Activated B cell treated with CpG ODN at 0.5 μM for 24 hours (primary cell): ENCODE results near the gene CALCOCO1. TPM values are rescaled to one million over a fixed set of nuclear protein-coding genes. Genes with fewer than 3 reads are reported as not detected.
A peak's percentile ranks its signal among the peaks of the same experiment; 100 is the strongest.

Experiments used
- ATAC-seq: fragments of 200-7000 bp; cut with Tn5 transposase; one replicate; pipeline ENCODE4 v1.10.0; 2021; ENCODE audit warnings: low read depth, mild to moderate bottlenecking, moderate library complexity
- CTCF ChIA-PET: fragments of 350-600 bp; sonication (Branson Sonifier 250); formaldehyde crosslinking; loops from one replicate; lab custom pipeline; 2021; ENCODE audit warnings: antibody characterized with exemption; lab: Charles Lee
- POLR2A ChIA-PET: fragments of 350-600 bp; sonication (Branson Sonifier 250); formaldehyde crosslinking; loops from one replicate; lab custom pipeline; 2021; ENCODE audit warnings: antibody characterized with exemption; lab: Charles Lee
- DNase-seq: peaks from one replicate; pipeline ENCODE4 v3.0.0; 2022
- H3K27ac Mint-ChIP-seq: one replicate; pipeline ENCODE4 v1.8.0; 2020; ENCODE audit warnings: mixed read lengths
- H3K27me3 Mint-ChIP-seq: one replicate; pipeline ENCODE4 v1.8.0; 2021; ENCODE audit warnings: mixed read lengths
- H3K36me3 Mint-ChIP-seq: one replicate; pipeline ENCODE4 v1.8.0; 2021; ENCODE audit warnings: low read depth, mixed read lengths
- H3K4me1 Mint-ChIP-seq: one replicate; pipeline ENCODE4 v1.8.0; 2021; ENCODE audit warnings: mixed read lengths
- H3K4me3 Mint-ChIP-seq: one replicate; pipeline ENCODE4 v1.8.0; 2020; ENCODE audit warnings: mild to moderate bottlenecking, mixed read lengths
- H3K9me3 Mint-ChIP-seq: one replicate; pipeline ENCODE4 v1.8.0; 2020; ENCODE audit warnings: mixed read lengths
- intact Hi-C: fragments of 100-400 bp; cut with micrococcal nuclease; formaldehyde crosslinking; loops from one replicate; pipeline ENCODE4 v1.15.1; 2024
- total RNA-seq: library from RNA; stranded (reverse); gene quantifications from 2 replicates; pipeline ENCODE4 v1.2.3, GENCODE V29; 2022
- TF ChIP-seq, protein P1 (sequence below): fragments of 200-600 bp; IDR thresholded peaks from one replicate; pipeline ENCODE4 v1.8.0; 2022; ENCODE audit warnings: antibody characterized with exemption, mild to moderate bottlenecking

The CALCOCO1 gene
- total RNA-seq, 1 donor from 2014 or later: 59.5 TPM

DNA sequence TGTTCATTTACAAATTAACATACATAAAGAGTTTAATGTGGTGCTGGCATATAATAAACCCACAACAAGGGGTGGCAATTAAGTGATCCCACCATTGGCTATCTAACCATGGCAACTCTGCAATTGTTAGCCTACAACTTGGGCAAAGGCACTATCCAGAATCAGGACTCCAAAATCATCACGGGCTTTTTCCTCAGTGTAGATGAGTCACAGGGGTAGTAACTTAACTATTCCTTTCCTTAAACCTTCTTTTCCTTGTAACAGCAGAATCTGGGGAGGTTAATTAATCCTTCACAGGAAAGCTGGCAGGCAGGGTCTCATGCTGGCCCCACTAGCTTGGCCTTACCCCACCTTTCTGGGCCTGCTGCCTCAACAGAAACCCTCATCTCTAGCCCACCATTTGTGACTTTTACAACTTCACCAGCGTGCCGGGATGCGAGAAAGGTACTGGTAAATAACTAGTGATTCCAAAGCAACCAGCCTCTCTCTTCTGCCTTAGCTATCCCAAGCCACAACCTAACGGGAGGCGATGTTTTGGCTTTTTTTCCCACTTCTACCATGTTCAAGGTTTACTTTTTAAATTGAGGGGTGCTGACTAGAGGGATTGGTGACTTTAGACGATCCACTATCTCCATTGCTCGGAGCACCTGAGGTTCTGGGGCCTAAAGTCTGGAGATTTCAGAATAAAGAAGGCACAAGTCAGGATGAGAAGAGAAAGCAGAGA, 52.1 kb downstream of the CALCOCO1 start:
- TF ChIP-seq, protein P1, sequence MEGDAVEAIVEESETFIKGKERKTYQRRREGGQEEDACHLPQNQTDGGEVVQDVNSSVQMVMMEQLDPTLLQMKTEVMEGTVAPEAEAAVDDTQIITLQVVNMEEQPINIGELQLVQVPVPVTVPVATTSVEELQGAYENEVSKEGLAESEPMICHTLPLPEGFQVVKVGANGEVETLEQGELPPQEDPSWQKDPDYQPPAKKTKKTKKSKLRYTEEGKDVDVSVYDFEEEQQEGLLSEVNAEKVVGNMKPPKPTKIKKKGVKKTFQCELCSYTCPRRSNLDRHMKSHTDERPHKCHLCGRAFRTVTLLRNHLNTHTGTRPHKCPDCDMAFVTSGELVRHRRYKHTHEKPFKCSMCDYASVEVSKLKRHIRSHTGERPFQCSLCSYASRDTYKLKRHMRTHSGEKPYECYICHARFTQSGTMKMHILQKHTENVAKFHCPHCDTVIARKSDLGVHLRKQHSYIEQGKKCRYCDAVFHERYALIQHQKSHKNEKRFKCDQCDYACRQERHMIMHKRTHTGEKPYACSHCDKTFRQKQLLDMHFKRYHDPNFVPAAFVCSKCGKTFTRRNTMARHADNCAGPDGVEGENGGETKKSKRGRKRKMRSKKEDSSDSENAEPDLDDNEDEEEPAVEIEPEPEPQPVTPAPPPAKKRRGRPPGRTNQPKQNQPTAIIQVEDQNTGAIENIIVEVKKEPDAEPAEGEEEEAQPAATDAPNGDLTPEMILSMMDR: no peak
- ChIA-PET CTCF (interaction anchor here (0.6 to 4.8 kb wide), 13 partner anchors 23 to 136 kb away, joined by 3 to 79 read pairs (median 4); partner anchors contain the start of genes ATF7 and CALCOCO1), POLR2A (interaction anchor here (0.6 to 2.8 kb wide), 20 partner anchors 8 to 669 kb away, joined by 3 to 33 read pairs (median 4); partner anchors contain the start of genes AAAS, ATF7, CALCOCO1 and CISTR)
- Mint-ChIP-seq H3K9me3 (no peaks in the 10 kb centered on the region), H3K36me3 (peaks cover 41% of the 10 kb centered on the region), H3K27me3 (peaks cover 17% of the 10 kb centered on the region), H3K27ac (peak overlapping the region; percentile 97), H3K4me3 (peak overlapping the region; percentile 99), H3K4me1 (peaks cover 30% of the 10 kb centered on the region)
- intact Hi-C loops: no loop called here
- DNase-seq (no peak), ATAC-seq (no peak)

DNA sequence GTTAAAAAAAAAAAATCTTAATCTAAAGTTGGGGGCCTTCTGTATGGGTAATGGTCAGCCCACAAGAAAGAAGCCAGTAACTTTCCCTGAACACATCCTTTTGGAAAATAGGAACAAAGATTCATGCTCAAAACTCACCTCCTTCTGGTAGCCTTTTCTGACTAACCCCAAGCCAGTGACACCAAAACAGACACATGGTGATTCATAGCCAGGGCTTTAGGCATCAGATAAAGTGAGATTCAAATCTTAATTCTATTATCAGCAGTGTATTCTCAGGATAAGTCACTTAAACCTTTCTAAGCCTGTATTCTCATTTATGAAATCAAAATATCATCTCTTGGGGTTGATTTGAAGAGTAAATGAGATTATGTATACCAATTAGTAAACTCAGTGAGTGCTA, 56.3 kb downstream of the CALCOCO1 start:
- TF ChIP-seq, protein P1: no peak
- no peak for ATAC-seq
- Mint-ChIP-seq H3K4me1 (peaks cover 26% of the 10 kb centered on the region), H3K9me3 (no peaks in the 10 kb centered on the region), H3K36me3 (peaks cover 73% of the 10 kb centered on the region), H3K4me3 (no peak overlapping the region), H3K27ac (no peak overlapping the region), H3K27me3 (peaks cover under 1% of the 10 kb centered on the region)
- CTCF ChIA-PET: no interaction called here
- intact Hi-C loops: no loop called here
- DNase-seq: no peak
- POLR2A ChIA-PET: interaction anchor here (0.7 kb wide), 2 partner anchors 115 to 135 kb away, joined by 3 read pairs; no protein-coding TSS in a partner anchor

- DNase-seq: no peak
- H3K36me3 Mint-ChIP-seq: peaks cover 74% of the 10 kb centered on the region
- CTCF ChIA-PET: no interaction called here
- no peaks in the 10 kb centered on the region for H3K27me3 Mint-ChIP-seq
- TF ChIP-seq, protein P1: no peak
- POLR2A ChIA-PET: interaction anchor here (0.7 kb wide), 1 partner anchor 114 kb away, joined by 3 read pairs; no protein-coding TSS in a partner anchor
- H3K27ac Mint-ChIP-seq: no peak overlapping the region
- no peaks in the 10 kb centered on the region for H3K9me3 Mint-ChIP-seq
- no peak for ATAC-seq
- H3K4me1 Mint-ChIP-seq: peaks cover 19% of the 10 kb centered on the region
- intact Hi-C loops: no loop called here
- no peak overlapping the region for H3K4me3 Mint-ChIP-seq
Measured at GRCh38 chr12:53670308-53670707, 56.9 kb downstream of the CALCOCO1 start.

- no peaks in the 10 kb centered on the region for H3K27me3 Mint-ChIP-seq
- CTCF ChIA-PET: no interaction called here
- intact Hi-C loops: no loop called here
- no peak overlapping the region for H3K4me3 Mint-ChIP-seq
- POLR2A ChIA-PET: interaction anchor here (0.7 to 1.1 kb wide), 2 partner anchors 9 kb away, joined by 6 to 9 read pairs; partner anchors contain the start of gene ATP5MC2
- H3K36me3 Mint-ChIP-seq: peaks cover 85% of the 10 kb centered on the region
- TF ChIP-seq, protein P1: no peak
- no peak for ATAC-seq
- DNase-seq: no peak
- H3K9me3 Mint-ChIP-seq: no peaks in the 10 kb centered on the region
- H3K27ac Mint-ChIP-seq: no peak overlapping the region
- no peaks in the 10 kb centered on the region for H3K4me1 Mint-ChIP-seq
Measured at GRCh38 chr12:53667080-53667479, 60.2 kb downstream of the CALCOCO1 start.

DNA sequence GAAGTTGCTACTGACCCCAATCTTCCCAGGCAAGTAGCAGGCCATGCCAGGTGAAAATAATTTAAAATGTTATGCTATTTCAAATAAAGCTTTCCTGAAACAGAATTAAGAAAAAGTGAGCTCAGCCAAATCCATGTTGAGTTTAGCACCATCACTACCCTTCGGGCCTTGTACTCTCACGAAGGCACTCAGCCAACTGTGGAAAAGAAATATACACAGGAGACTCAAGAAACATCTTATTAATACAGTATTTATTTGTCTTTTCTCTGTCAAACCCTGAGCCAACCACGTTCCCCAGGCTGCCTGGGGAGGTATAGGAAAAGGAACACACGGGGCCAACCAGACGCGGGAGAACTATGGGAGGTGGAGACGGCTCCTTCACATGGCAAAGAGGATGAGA, 62.3 kb downstream of the CALCOCO1 start:
- H3K4me1 Mint-ChIP-seq: no peaks in the 10 kb centered on the region
- CTCF ChIA-PET: no interaction called here
- H3K4me3 Mint-ChIP-seq: no peak overlapping the region
- H3K27ac Mint-ChIP-seq: no peak overlapping the region
- H3K9me3 Mint-ChIP-seq: no peaks in the 10 kb centered on the region
- peaks cover 74% of the 10 kb centered on the region for H3K36me3 Mint-ChIP-seq
- TF ChIP-seq, protein P1: no peak
- DNase-seq: no peak
- intact Hi-C loops: no loop called here
- H3K27me3 Mint-ChIP-seq: no peaks in the 10 kb centered on the region
- ATAC-seq: no peak
- POLR2A ChIA-PET: no interaction called here
